HL-60 (cell line): Measurements from ENCODE around the gene EHBP1.

ENCODE experiments used
- DNase-seq, 2 experiments: peaks; one replicate each; pipeline ENCODE4 v3.0.0-alpha.2; 2010 to 2020; ENCODE audit warnings: low read depth in 1 of 2, low spot score in 1 of 2
- H3K27ac ChIP-seq: fragments of 250-450 bp; sonication (Bioruptor Pico); replicated peaks from 2 replicates; pipeline ENCODE4 v1.5.1; 2020; ENCODE audit warnings: mild to moderate bottlenecking, moderate library complexity
- H3K27me3 ChIP-seq: fragments of 250-450 bp; sonication (Bioruptor Pico); 2 replicates; pipeline ENCODE4 v1.5.1; 2021; ENCODE audit warnings: mild to moderate bottlenecking, moderate library complexity; ENCODE audit not compliant: insufficient read depth, poor library complexity, severe bottlenecking
- H3K4me3 ChIP-seq: replicated peaks from 2 replicates; pipeline ENCODE4 v1.5.1; 2011; ENCODE audit warnings: mild to moderate bottlenecking, control low read depth, low read length; ENCODE audit not compliant: insufficient read depth
- CTCF ChIP-seq: IDR thresholded peaks from one replicate; pipeline ENCODE4 v1.5.1; 2011; ENCODE audit warnings: low read length, control low read depth, inconsistent platforms; ENCODE audit not compliant: insufficient read depth
- GABPA ChIP-seq: IDR thresholded peaks from 2 replicates; pipeline ENCODE4 v1.6.1; 2012; ENCODE audit warnings: low read depth
- POLR2AphosphoS5 ChIP-seq: IDR thresholded peaks from 2 replicates; pipeline ENCODE4 v1.6.1; 2012; ENCODE audit warnings: low read depth
- REST ChIP-seq: IDR thresholded peaks from 2 replicates; pipeline ENCODE4 v1.6.1; 2012; ENCODE audit warnings: low read depth; ENCODE audit not compliant: insufficient replicate concordance
- SPI1 ChIP-seq: IDR thresholded peaks from 2 replicates; pipeline ENCODE4 v1.6.1; 2012; ENCODE audit warnings: low read depth, mild to moderate bottlenecking, borderline replicate concordance

Gene EHBP1

GRCh38 chr2:62738981-62739936 lies 33.7 kb downstream of the EHBP1 start:
- Histone ChIP-seq H3K27me3 (no peaks in the 10 kb centered on the region), H3K27ac (no peak overlapping the region), H3K4me3 (no peak overlapping the region)
- DNase-seq: no peak
- TF ChIP-seq SPI1: no peak
- TF ChIP-seq CTCF: no peak
- no peak for TF ChIP-seq GABPA
- TF ChIP-seq POLR2AphosphoS5: no peak
- no peak for TF ChIP-seq REST

GRCh38 chr2:62740221-62740620 lies 34.7 kb downstream of the EHBP1 start:
- TF ChIP-seq CTCF (no peak), REST (no peak), SPI1 (no peak), GABPA (no peak), POLR2AphosphoS5 (no peak)
- H3K27ac ChIP-seq: no peak overlapping the region

GRCh38 chr2:62741127-62741526 lies 35.6 kb downstream of the EHBP1 start:
- TF ChIP-seq REST (no peak), CTCF (no peak), SPI1 (no peak)
- H3K27ac ChIP-seq: no peak overlapping the region
- H3K4me3 ChIP-seq: no peak overlapping the region
- no peak for DNase-seq
- H3K27me3 ChIP-seq: no peaks in the 10 kb centered on the region

More at GRCh38 chr2:62740221-62740620, 34.7 kb downstream of the EHBP1 start:
- H3K27me3 ChIP-seq: no peaks in the 10 kb centered on the region
- DNase-seq: no peak
- no peak overlapping the region for H3K4me3 ChIP-seq
